A549 (cell line): ENCODE results near the gene OPRD1. TPM values are rescaled to one million over a fixed set of nuclear protein-coding genes. Genes with fewer than 3 reads are reported as not detected.
A peak's percentile ranks its signal among the peaks of the same experiment; 100 is the strongest.
"Not testable (repeated sequence)": the region's sequence is repeated elsewhere in the genome, so short reads cannot be mapped to it uniquely, and the experiment has no call there.

Source experiments
- ATAC-seq, 2 experiments: fragments of 200-7000 bp in 1 of 2; fragments of >200 bp in 1 of 2; cut with Nextera tagmentation in 1 of 2; cut with Tn5 transposase in 1 of 2; 3 replicates each; pipeline versions ENCODE4 v1.8.0 to v1.9.1; 2018 to 2020; ENCODE audit warnings: mild to moderate bottlenecking in 1 of 2, moderate library complexity in 1 of 2
- CTCF ChIA-PET: fragments of 300-600 bp; sonication (Branson Sonifier 250); formaldehyde crosslinking; extraction: SDS; loops from one replicate; lab custom pipeline; 2021; ENCODE audit warnings: antibody characterized with exemption, inconsistent platforms; lab: Yijun Ruan, JAX
- POLR2A ChIA-PET: fragments of 350-600 bp; formaldehyde crosslinking; extraction: SDS; loops from one replicate; lab custom pipeline; 2021; ENCODE audit warnings: antibody characterized with exemption, inconsistent platforms; lab: Yijun Ruan, JAX
- DNase-seq, 2 experiments: peaks; one replicate each; pipeline versions ENCODE4 v3.0.0 to v3.0.0-alpha.2; 2011 to 2016; ENCODE audit warnings: low read depth in 1 of 2, low spot score in 1 of 2
- FAIRE-seq: peaks from 2 replicates; lab custom pipeline; 2011; peaks lifted over from hg19 to GRCh38; lab: Jason Lieb, UNC
- H3K27ac ChIP-seq, 2 experiments: fragments of >200 bp; sonication (Bioruptor Twin); formaldehyde crosslinking; 3 replicates each; pipeline ENCODE4 v1.5.1; 2016 to 2017
- H3K4me1 ChIP-seq: fragments of >200 bp; sonication (Bioruptor Twin); formaldehyde crosslinking; 3 replicates; pipeline ENCODE4 v1.6.1; 2016
- H3K4me2 ChIP-seq: fragments of >200 bp; sonication (Bioruptor Twin); formaldehyde crosslinking; 3 replicates; pipeline ENCODE4 v1.6.1; 2016
- H3K4me3 ChIP-seq: fragments of >200 bp; sonication (Bioruptor Twin); formaldehyde crosslinking; 3 replicates; pipeline ENCODE4 v1.5.1; 2016
- H3K9me3 ChIP-seq: fragments of >200 bp; sonication (Bioruptor Twin); formaldehyde crosslinking; 3 replicates; pipeline ENCODE4 v1.6.1; 2016
- BHLHE40 ChIP-seq: IDR thresholded peaks from 2 replicates; pipeline ENCODE4 v1.6.1; 2012; ENCODE audit warnings: low read depth, low read length, inconsistent platforms
- CEBPB ChIP-seq, 2 experiments: fragments of >200 bp in 1 of 2; sonication (Bioruptor Twin) in 1 of 2; formaldehyde crosslinking in 1 of 2; IDR thresholded peaks; 2 replicates each; pipeline ENCODE4 v1.6.1; 2012 to 2016
- EHMT2 ChIP-seq: fragments of 200-600 bp; sonication (generic); IDR thresholded peaks from 2 replicates; pipeline ENCODE4 v1.6.1; 2016; ENCODE audit warnings: antibody characterized with exemption, low read depth, mild to moderate bottlenecking, moderate library complexity
- MAZ ChIP-seq: fragments of 150-350 bp; IDR thresholded peaks from 2 replicates; pipeline ENCODE4 v1.6.1; 2014; ENCODE audit warnings: antibody characterized with exemption, low read depth, low read length, borderline replicate concordance
- NR3C1 ChIP-seq: fragments of >200 bp; sonication (Bioruptor Twin); formaldehyde crosslinking; IDR thresholded peaks from 3 replicates; pipeline ENCODE4 v1.6.1; 2017
- RAD21 ChIP-seq, 2 experiments: fragments of >200 bp in 1 of 2; sonication (Bioruptor Twin) in 1 of 2; formaldehyde crosslinking in 1 of 2; IDR thresholded peaks in 1 of 2; conservative IDR thresholded peaks in 1 of 2; 2 replicates in 1 of 2; 3 replicates in 1 of 2; pipeline ENCODE4 v1.6.1; 2012 to 2018; ENCODE audit warnings: inconsistent platforms in 1 of 2
- RARB ChIP-seq: fragments of 250-450 bp; sonication (Bioruptor Pico); IDR thresholded peaks from 2 replicates; pipeline ENCODE4 v1.8.0; 2021; ENCODE audit warnings: mild to moderate bottlenecking, moderate library complexity
- ZFP36 ChIP-seq: fragments of 450-650 bp; IDR thresholded peaks from 2 replicates; pipeline ENCODE4 v1.6.1; 2014; ENCODE audit warnings: borderline replicate concordance; ENCODE audit not compliant: partially characterized antibody
- ZNF302 ChIP-seq: fragments of 250-450 bp; sonication (Bioruptor Pico); IDR thresholded peaks from 2 replicates; pipeline ENCODE4 v1.9.0; 2021; ENCODE audit warnings: inconsistent platforms, mild to moderate bottlenecking, moderate library complexity
- WGBS: methylation state at CpG from one replicate; pipeline ENCODE4 v1.1.6; 2017; ENCODE audit errors: missing lambda C conversion rate; 5-methylcytosine and 5-hydroxymethylcytosine counted together
- polyA plus RNA-seq, 4 experiments: library from polyadenylated mRNA; depleted of rRNA in 3 of 4; stranded (reverse); fragments of >200 nt; fragmentation: RNase III in 1 of 4; extraction: RNeasy Plus Mini Kit Qiagen cat#74134 plus additional on column Dnase treatment in 1 of 4; gene quantifications; 2 replicates in 3 of 4; 3 replicates in 1 of 4; pipeline ENCODE4 v1.2.3, GENCODE V29; 2011 to 2017
- TF ChIP-seq, protein P1 (sequence below): fragments of >200 bp; sonication (Bioruptor Twin); formaldehyde crosslinking; IDR thresholded peaks from 2 replicates; pipeline ENCODE4 v1.6.1; 2016
- TF ChIP-seq, protein P2 (sequence below): IDR thresholded peaks from 2 replicates; pipeline ENCODE4 v1.6.1; 2012

OPRD1 gene
- polyA plus RNA-seq, 2 of the 4 experiments (the other 2 are of a cell fraction): not detected

DNA sequence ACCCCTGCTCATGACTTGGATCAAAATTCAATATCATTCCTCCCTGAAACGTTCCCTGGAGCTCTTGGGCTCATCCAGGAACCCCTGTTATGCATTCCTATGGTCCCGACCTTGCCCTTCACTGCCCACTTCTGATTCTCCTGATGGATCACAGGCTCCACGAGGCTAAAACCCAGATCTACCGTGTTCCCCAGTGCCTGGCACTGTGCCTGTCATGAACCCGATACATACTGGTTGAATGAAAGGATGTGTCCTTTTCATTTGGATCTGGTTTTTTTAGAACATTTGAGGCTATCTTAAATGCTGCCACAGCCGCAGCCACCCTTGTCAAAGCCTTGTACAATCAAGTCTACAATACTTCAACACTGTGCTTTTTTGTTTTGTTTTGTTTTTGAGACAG lies 22.2 kb upstream of the OPRD1 start:
- no peak for DNase-seq
- Histone ChIP-seq H3K9me3 (no peaks in the 10 kb centered on the region), H3K4me3 (no peak overlapping the region), H3K4me1 (no peaks in the 10 kb centered on the region), H3K27ac (no peak overlapping the region), H3K4me2 (no peak overlapping the region)
- FAIRE-seq: no peak
- TF ChIP-seq MAZ (no peak), RAD21 (conservative IDR thresholded peaks at IDR 0.05 in 1 of 2, IDR thresholded peaks at IDR 0.05 in 1 of 2) (no peak), RARB (CRISPR knock-in tag) (no peak), ZFP36 (no peak), ZNF302 (CRISPR knock-in tag) (no peak), EHMT2 (no peak), BHLHE40 (no peak), NR3C1 (no peak)
- ChIA-PET POLR2A (no interaction called here), CTCF (interaction anchor here (1.6 to 2.1 kb wide), 2 partner anchors 87 to 92 kb away, joined by 5 to 12 read pairs; no protein-coding TSS in a partner anchor)
- WGBS: 50% methylated on average over 6 of the region's 6 CpGs
- ATAC-seq: no peak

DNA sequence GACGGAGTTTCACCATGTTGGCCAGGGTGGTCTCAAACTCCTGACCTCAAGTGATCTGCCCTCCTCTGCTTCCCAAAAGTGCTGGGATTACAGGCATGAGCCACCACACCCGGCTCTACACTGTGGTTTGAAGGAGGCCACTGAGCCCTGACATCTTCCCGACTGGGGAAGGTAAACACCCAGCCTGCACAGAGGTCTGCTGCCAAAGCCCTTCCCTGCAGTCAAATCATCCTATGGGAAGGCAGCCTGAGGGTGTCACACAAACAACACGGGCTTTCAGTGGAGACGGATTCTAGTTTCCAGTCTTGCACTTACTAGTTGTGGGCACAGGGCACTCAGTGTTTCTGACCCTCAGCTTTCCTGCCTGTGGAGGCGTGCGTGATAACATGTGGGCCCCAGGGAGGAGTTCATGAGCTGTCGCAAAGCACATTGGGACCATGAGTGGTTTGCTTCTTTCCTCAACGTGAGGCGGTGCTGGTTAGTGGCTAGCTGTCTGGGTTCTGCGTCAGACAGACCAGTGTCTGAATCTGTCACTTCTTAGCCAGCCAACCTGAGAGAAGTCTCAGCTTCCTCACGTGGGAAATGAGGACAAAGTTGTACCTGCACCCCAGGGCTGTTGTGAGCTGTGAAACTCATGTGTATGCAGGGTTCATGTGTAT lies 21.5 kb upstream of the OPRD1 start:
- H3K4me1 ChIP-seq: no peaks in the 10 kb centered on the region
- H3K4me3 ChIP-seq: no peak overlapping the region
- POLR2A ChIA-PET: no interaction called here
- 78% methylated on average over 10 of the region's 12 CpGs for WGBS
- ATAC-seq (no peak), DNase-seq (no peak), FAIRE-seq (no peak)
- no peak overlapping the region for H3K27ac ChIP-seq
- H3K4me2 ChIP-seq: no peak overlapping the region
- CTCF ChIA-PET: interaction anchor here (1.6 to 2.1 kb wide), 2 partner anchors 86 to 91 kb away, joined by 5 to 12 read pairs; no protein-coding TSS in a partner anchor
- no peaks in the 10 kb centered on the region for H3K9me3 ChIP-seq
- TF ChIP-seq CEBPB (IDR thresholded peaks at IDR 0.05): no peak
- TF ChIP-seq, protein P1, sequence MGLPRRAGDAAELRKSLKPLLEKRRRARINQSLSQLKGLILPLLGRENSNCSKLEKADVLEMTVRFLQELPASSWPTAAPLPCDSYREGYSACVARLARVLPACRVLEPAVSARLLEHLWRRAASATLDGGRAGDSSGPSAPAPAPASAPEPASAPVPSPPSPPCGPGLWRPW: no peak
- TF ChIP-seq, all 56 proteins: peak for 0

DNA sequence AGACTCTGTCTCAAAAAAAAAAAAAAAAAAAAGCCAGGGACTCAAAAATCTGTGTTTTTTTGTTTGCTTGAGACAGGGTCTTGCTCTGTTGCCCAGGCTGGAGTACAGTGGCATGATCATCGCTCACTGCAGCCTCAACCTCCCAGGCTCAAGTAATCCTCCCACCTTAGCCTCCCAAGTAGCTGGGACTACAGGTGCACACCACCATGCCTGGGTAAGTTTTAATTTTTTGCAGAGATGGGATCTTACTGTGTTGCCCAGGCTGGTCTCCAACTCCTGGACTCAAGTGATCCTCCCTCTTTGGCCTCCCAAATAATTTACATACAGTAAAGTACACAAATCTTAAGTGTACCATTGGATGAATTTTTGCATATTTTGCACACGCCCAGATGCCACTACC lies 20.0 kb upstream of the OPRD1 start:
- DNase-seq, H3K27ac ChIP-seq, ATAC-seq, H3K4me1 ChIP-seq, H3K4me2 ChIP-seq, FAIRE-seq, POLR2A ChIA-PET, H3K9me3 ChIP-seq, H3K4me3 ChIP-seq: not testable (repeated sequence)
- 68% methylated on average over 2 of the region's 2 CpGs for WGBS
- CTCF ChIA-PET: interaction anchor here (1.0 to 1.8 kb wide), 4 partner anchors 8 to 242 kb away, joined by 3 to 7 read pairs (median 4); no protein-coding TSS in a partner anchor

- Histone ChIP-seq H3K4me3 (no peak overlapping the region), H3K9me3 (no peaks in the 10 kb centered on the region), H3K4me1 (no peaks in the 10 kb centered on the region), H3K27ac (no peak overlapping the region), H3K4me2 (no peak overlapping the region)
- no peak for FAIRE-seq
- peak in 1 of 2 experiments; percentile 44; a peak in 1 of 6 replicates for ATAC-seq
- ChIA-PET POLR2A (no interaction called here), CTCF (interaction anchor here (0.7 to 2.0 kb wide), 6 partner anchors 8 to 89 kb away, joined by 3 to 8 read pairs (median 4); no protein-coding TSS in a partner anchor)
- TF ChIP-seq, protein P2, sequence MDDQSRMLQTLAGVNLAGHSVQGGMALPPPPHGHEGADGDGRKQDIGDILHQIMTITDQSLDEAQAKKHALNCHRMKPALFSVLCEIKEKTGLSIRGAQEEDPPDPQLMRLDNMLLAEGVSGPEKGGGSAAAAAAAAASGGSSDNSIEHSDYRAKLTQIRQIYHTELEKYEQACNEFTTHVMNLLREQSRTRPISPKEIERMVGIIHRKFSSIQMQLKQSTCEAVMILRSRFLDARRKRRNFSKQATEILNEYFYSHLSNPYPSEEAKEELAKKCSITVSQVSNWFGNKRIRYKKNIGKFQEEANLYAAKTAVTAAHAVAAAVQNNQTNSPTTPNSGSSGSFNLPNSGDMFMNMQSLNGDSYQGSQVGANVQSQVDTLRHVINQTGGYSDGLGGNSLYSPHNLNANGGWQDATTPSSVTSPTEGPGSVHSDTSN: no peak
- TF ChIP-seq EHMT2 (no peak), ZFP36 (no peak)
- WGBS: 46% methylated on average over 1 of the region's 1 CpG
- no peak for DNase-seq
Measured at GRCh38 chr1:28792644-28793121, 19.3 kb upstream of the OPRD1 start.

DNA sequence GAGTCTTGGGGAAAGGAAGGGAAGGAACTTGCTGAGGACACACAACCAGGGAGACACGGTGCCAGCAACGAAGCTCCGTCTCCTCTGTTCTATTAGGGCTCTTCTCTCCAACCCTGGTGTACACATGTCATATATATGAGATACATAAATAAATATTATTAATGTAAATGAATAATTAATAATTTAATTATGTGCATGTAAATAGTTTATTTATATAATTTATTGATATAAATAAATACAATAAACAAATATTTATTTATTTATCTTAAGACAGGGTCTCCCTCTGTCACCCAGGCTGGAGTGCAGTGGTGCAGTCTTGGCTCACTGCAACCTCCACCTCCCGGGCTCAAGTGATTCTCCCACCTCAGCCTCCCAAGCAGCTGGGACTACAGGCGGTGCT lies 17.4 kb upstream of the OPRD1 start:
- ATAC-seq, H3K27ac ChIP-seq, FAIRE-seq, DNase-seq, H3K4me1 ChIP-seq, POLR2A ChIA-PET, H3K9me3 ChIP-seq, H3K4me2 ChIP-seq, H3K4me3 ChIP-seq: not testable (repeated sequence)
- 84% methylated on average over 5 of the region's 5 CpGs for WGBS
- CTCF ChIA-PET: interaction anchor here (1.3 to 2.1 kb wide), 2 partner anchors 10 to 82 kb away, joined by 3 to 8 read pairs; no protein-coding TSS in a partner anchor
